MCF 10A (cell line): ENCODE results near the gene SNX33. TPM values are rescaled to one million over a fixed set of nuclear protein-coding genes. Genes with fewer than 3 reads are reported as not detected.
A peak's percentile ranks its signal among the peaks of the same experiment; 100 is the strongest.

Experiments
- BruUV-seq: library from RNA; stranded (reverse); fragments of 400-500 nt; replicated peaks from 2 replicates; lab custom pipeline; 2021; lab: Mats Ljungman, UMichigan
- CTCF ChIA-PET: fragments of 300-600 bp; sonication (Branson Sonifier 250); formaldehyde crosslinking; extraction: SDS; loops from one replicate; lab custom pipeline; 2021; ENCODE audit warnings: antibody characterized with exemption, inconsistent platforms; lab: Yijun Ruan, JAX
- POLR2A ChIA-PET: fragments of 300-600, 350-650 bp; sonication (Branson Sonifier 250); formaldehyde crosslinking; extraction: SDS; loops from one replicate; lab custom pipeline; 2020; ENCODE audit warnings: antibody characterized with exemption, inconsistent platforms; lab: Yijun Ruan, JAX
- DNase-seq: peaks from one replicate; pipeline ENCODE4 v3.0.0-alpha.2; 2018; ENCODE audit not compliant: unreplicated experiment
- H3K27ac Mint-ChIP-seq: one replicate; pipeline ENCODE4 v1.8.0; 2022; ENCODE audit warnings: mild to moderate bottlenecking, low read depth, mixed read lengths; ENCODE audit not compliant: unreplicated experiment
- H3K27me3 Mint-ChIP-seq: one replicate; pipeline ENCODE4 v1.8.0; 2022; ENCODE audit warnings: mixed read lengths; ENCODE audit not compliant: insufficient read depth, unreplicated experiment
- H3K36me3 Mint-ChIP-seq: one replicate; pipeline ENCODE4 v1.8.0; 2022; ENCODE audit warnings: mild to moderate bottlenecking, moderate library complexity, mixed read lengths; ENCODE audit not compliant: insufficient read depth, unreplicated experiment
- H3K4me1 Mint-ChIP-seq: one replicate; pipeline ENCODE4 v1.8.0; 2022; ENCODE audit warnings: mixed read lengths; ENCODE audit not compliant: insufficient read depth, unreplicated experiment
- H3K4me3 Mint-ChIP-seq: one replicate; pipeline ENCODE4 v1.8.0; 2022; ENCODE audit warnings: mild to moderate bottlenecking, moderate library complexity, mixed read lengths; ENCODE audit not compliant: unreplicated experiment
- H3K9me3 Mint-ChIP-seq: one replicate; pipeline ENCODE4 v1.8.0; 2022; ENCODE audit warnings: mixed read lengths; ENCODE audit not compliant: unreplicated experiment
- CTCF ChIP-seq: fragments of 200-600 bp; IDR thresholded peaks from one replicate; pipeline ENCODE4 v1.8.0; 2022; ENCODE audit warnings: antibody characterized with exemption, mild to moderate bottlenecking; ENCODE audit not compliant: unreplicated experiment
- intact Hi-C: fragments of 100-400 bp; cut with micrococcal nuclease; formaldehyde crosslinking; loops from 2 replicates; pipeline ENCODE4 v1.14.1; 2022
- total RNA-seq: library from RNA; stranded (reverse); gene quantifications from 2 replicates; pipeline ENCODE4 v1.2.3, GENCODE V29; 2022

SNX33 gene
- total RNA-seq, 1 experiment from 2014 or later = 15.2 TPM

GRCh38 chr15:75649045-75649761 is 1.5 kb downstream of the SNX33 start:
- no peaks in the 10 kb centered on the region for H3K27me3 Mint-ChIP-seq
- peaks cover 33% of the 10 kb centered on the region for H3K36me3 Mint-ChIP-seq
- ChIA-PET POLR2A (interaction anchor here (0.9 to 8.2 kb wide), 7 partner anchors 9 to 280 kb away, joined by 3 to 120 read pairs (median 20); partner anchors contain the start of genes IMP3, MAN2C1 and PTPN9), CTCF (interaction anchor here (0.6 to 3.5 kb wide), 3 partner anchors 14 to 499 kb away, joined by 3 to 9 read pairs (median 7); no protein-coding TSS in a partner anchor)
- no peak for DNase-seq
- no peak for TF ChIP-seq CTCF
- intact Hi-C loops = loop anchor here (2.0 to 10.0 kb wide), 2 partner anchors 34 to 74 kb away; partner anchors contain the start of gene PTPN9
- H3K27ac Mint-ChIP-seq = peak overlapping the region; percentile 54
- no peaks in the 10 kb centered on the region for H3K9me3 Mint-ChIP-seq
- peak overlapping the region; percentile 87 for H3K4me3 Mint-ChIP-seq
- peaks cover 58% of the 10 kb centered on the region for H3K4me1 Mint-ChIP-seq
- BruUV-seq = no TSS peak

GRCh38 chr15:75649848-75650247 is 2.1 kb downstream of the SNX33 start:
- H3K36me3 Mint-ChIP-seq = peaks cover 33% of the 10 kb centered on the region
- no peak for DNase-seq
- ChIA-PET POLR2A (interaction anchor here (0.9 to 8.2 kb wide), 5 partner anchors 10 to 71 kb away, joined by 3 to 120 read pairs (median 9); partner anchors contain the start of genes IMP3 and PTPN9), CTCF (interaction anchor here (1.9 to 3.5 kb wide), 2 partner anchors 14 to 35 kb away, joined by 7 to 9 read pairs; no protein-coding TSS in a partner anchor)
- intact Hi-C loops = loop anchor here (2.0 to 10.0 kb wide), 2 partner anchors 33 to 75 kb away; partner anchors contain the start of gene PTPN9
- H3K27me3 Mint-ChIP-seq = no peaks in the 10 kb centered on the region
- peak overlapping the region; percentile 54 for H3K27ac Mint-ChIP-seq
- H3K4me3 Mint-ChIP-seq = peak overlapping the region; percentile 87
- BruUV-seq = no TSS peak
- no peaks in the 10 kb centered on the region for H3K9me3 Mint-ChIP-seq
- peaks cover 62% of the 10 kb centered on the region for H3K4me1 Mint-ChIP-seq
- no peak for TF ChIP-seq CTCF

- DNase-seq = peak; percentile 46
- Mint-ChIP-seq H3K36me3 (peaks cover 39% of the 10 kb centered on the region), H3K4me3 (peak overlapping the region; percentile 87), H3K4me1 (peaks cover 75% of the 10 kb centered on the region), H3K9me3 (no peaks in the 10 kb centered on the region), H3K27ac (peak overlapping the region; percentile 16), H3K27me3 (no peaks in the 10 kb centered on the region)
- BruUV-seq = no TSS peak
- CTCF ChIA-PET = interaction anchor here (0.7 to 3.5 kb wide), 5 partner anchors 10 to 197 kb away, joined by 3 to 9 read pairs (median 7); no protein-coding TSS in a partner anchor
- intact Hi-C loops = no loop called here
- no peak for TF ChIP-seq CTCF
- POLR2A ChIA-PET = interaction anchor here (0.5 to 8.2 kb wide), 6 partner anchors 9 to 165 kb away, joined by 3 to 120 read pairs (median 8); partner anchors contain the start of genes IMP3 and SNUPN
Measured at GRCh38 chr15:75650908-75651809, 3.4 kb downstream of the SNX33 start.
